Panc1 (cell line): Measurements from ENCODE around the gene ARRDC5. TPM values are rescaled to one million over a fixed set of nuclear protein-coding genes. Genes with fewer than 3 reads are reported as not detected.
"Not testable (repeated sequence)": the region's sequence is repeated elsewhere in the genome, so short reads cannot be mapped to it uniquely, and the experiment has no call there.

Source experiments
- ATAC-seq: fragments of 200-7000 bp; cut with Tn5 transposase; 2 replicates; pipeline ENCODE4 v1.9.1; 2020; ENCODE audit warnings: mild to moderate bottlenecking, moderate library complexity
- BruUV-seq: library from RNA; stranded (reverse); fragments of 400-500 nt; replicated peaks from 2 replicates; lab custom pipeline; 2021; lab: Mats Ljungman, UMichigan
- CTCF ChIA-PET: fragments of 300-600 bp; sonication (Branson Sonifier 250); formaldehyde crosslinking; loops from one replicate; lab custom pipeline; 2022; ENCODE audit warnings: antibody characterized with exemption; lab: Charles Lee
- POLR2A ChIA-PET: fragments of 300-600 bp; sonication (Branson Sonifier 250); formaldehyde crosslinking; loops from one replicate; lab custom pipeline; 2022; ENCODE audit warnings: antibody characterized with exemption; lab: Charles Lee
- DNase-seq: peaks from one replicate; pipeline ENCODE4 v3.0.0-alpha.2; 2010; ENCODE audit warnings: low read depth, low spot score
- H3K27ac ChIP-seq: 2 replicates; pipeline ENCODE4 v1.5.1; 2011; ENCODE audit warnings: mild to moderate bottlenecking, low read length, inconsistent platforms
- H3K27me3 ChIP-seq: fragments of 200-500 bp; sonication (Bioruptor generic); 2 replicates; pipeline ENCODE4 v1.6.0; 2014; ENCODE audit warnings: low read length, inconsistent platforms; ENCODE audit not compliant: control insufficient read depth, insufficient read depth
- H3K36me3 ChIP-seq: fragments of 200-500 bp; sonication (Bioruptor generic); 2 replicates; pipeline ENCODE4 v1.5.1; 2014; ENCODE audit warnings: inconsistent platforms, mild to moderate bottlenecking, low read length, moderate library complexity; ENCODE audit not compliant: control insufficient read depth, insufficient read depth
- H3K4me1 ChIP-seq: 2 replicates; pipeline ENCODE4 v1.5.1; 2011; ENCODE audit warnings: inconsistent platforms, mild to moderate bottlenecking, low read length, moderate library complexity; ENCODE audit not compliant: control insufficient read depth, insufficient read depth
- H3K4me3 ChIP-seq, 2 experiments: 2 replicates each; pipeline ENCODE4 v1.5.1; 2011 to 2012; ENCODE audit warnings: low read depth in 2 of 2, low read length in 2 of 2, mild to moderate bottlenecking in 2 of 2, inconsistent platforms in 1 of 2, moderate library complexity in 1 of 2
- H3K9me3 ChIP-seq: fragments of 200-500 bp; sonication (Bioruptor generic); 2 replicates; pipeline ENCODE4 v1.5.1; 2014; ENCODE audit warnings: low read depth, mild to moderate bottlenecking, inconsistent platforms, low read length, moderate library complexity; ENCODE audit not compliant: control insufficient read depth, insufficient read depth
- CTCF ChIP-seq: fragments of 450-650 bp; IDR thresholded peaks from 2 replicates; pipeline ENCODE4 v1.5.1; 2017; ENCODE audit warnings: mild to moderate bottlenecking
- POLR2AphosphoS5 ChIP-seq: IDR thresholded peaks from 2 replicates; pipeline ENCODE4 v1.6.1; 2012; ENCODE audit warnings: mild to moderate bottlenecking, low read depth, low read length, moderate library complexity
- REST ChIP-seq, 2 experiments: IDR thresholded peaks; 2 replicates each; pipeline ENCODE4 v1.6.1; 2011 to 2012; ENCODE audit warnings: low read depth in 2 of 2, control low read depth in 1 of 2, low read length in 1 of 2, mild to moderate bottlenecking in 1 of 2, moderate library complexity in 1 of 2; ENCODE audit not compliant: insufficient read depth in 1 of 2
- SIN3A ChIP-seq: IDR thresholded peaks from 2 replicates; pipeline ENCODE4 v1.6.1; 2012; ENCODE audit warnings: low read depth, mild to moderate bottlenecking, low read length, moderate library complexity, borderline replicate concordance; ENCODE audit not compliant: insufficient read depth
- TCF7L2 ChIP-seq: IDR thresholded peaks from 2 replicates; pipeline ENCODE4 v1.6.1; 2011; ENCODE audit warnings: mild to moderate bottlenecking, low read depth, low read length, inconsistent platforms
- in situ Hi-C: cut with HindIII; loops from 2 replicates; pipeline ENCODE4 v1.10.0; 2016; ENCODE audit warnings: low sequenced_read_pairs, low pct_unique_long_range_greater_than_20kb
- intact Hi-C: fragments of 100-400 bp; cut with micrococcal nuclease; formaldehyde crosslinking; loops from one replicate; pipeline ENCODE4 v1.10.0; 2022; ENCODE audit not compliant: unreplicated experiment
- total RNA-seq: library from RNA; stranded (reverse); gene quantifications from one replicate; pipeline ENCODE4 v1.2.1, GENCODE V29; 2021; ENCODE audit not compliant: unreplicated experiment

Gene ARRDC5
- total RNA-seq, 1 experiment from 2014 or later = not detected

DNA sequence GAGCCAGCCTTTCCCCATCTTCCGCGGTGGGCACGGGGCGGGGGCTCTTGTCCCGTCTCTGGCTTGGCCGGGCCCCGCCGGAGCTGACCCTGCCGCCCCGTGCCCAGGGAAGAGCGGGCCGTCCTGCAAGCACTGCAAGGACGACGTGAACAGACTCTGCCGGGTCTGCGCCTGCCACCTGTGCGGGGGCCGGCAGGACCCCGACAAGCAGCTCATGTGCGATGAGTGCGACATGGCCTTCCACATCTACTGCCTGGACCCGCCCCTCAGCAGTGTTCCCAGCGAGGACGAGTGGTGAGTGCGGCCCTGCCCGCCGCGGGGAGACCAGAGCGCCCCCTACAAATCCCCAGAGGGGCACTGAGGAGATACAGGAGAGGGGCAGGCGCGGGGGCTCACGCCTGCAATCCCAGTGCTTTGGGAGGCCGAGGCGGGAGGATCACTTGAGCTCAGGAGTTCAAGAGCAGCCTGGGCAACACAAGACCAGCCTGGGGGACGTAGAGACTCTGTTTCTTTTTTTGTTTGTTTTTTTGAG is 39.0 kb upstream of the ARRDC5 start:
- H3K9me3 ChIP-seq, BruUV-seq, H3K27ac ChIP-seq, H3K4me3 ChIP-seq, DNase-seq, H3K36me3 ChIP-seq, intact Hi-C loops, H3K27me3 ChIP-seq, ATAC-seq, H3K4me1 ChIP-seq, POLR2A ChIA-PET, in situ Hi-C loops: not testable (repeated sequence)
- CTCF ChIA-PET = interaction anchor here (1.2 kb wide), 1 partner anchor 90 kb away, joined by 5 read pairs; no protein-coding TSS in a partner anchor

- H3K27ac ChIP-seq = no peak overlapping the region
- H3K9me3 ChIP-seq = no peaks in the 10 kb centered on the region
- in situ Hi-C loops = no loop called here
- BruUV-seq = no TSS peak
- ChIA-PET POLR2A (no interaction called here), CTCF (no interaction called here)
- TF ChIP-seq SIN3A (no peak), POLR2AphosphoS5 (no peak), REST (IDR thresholded peaks at IDR 0.05; ENCODE audit: insufficient read depth in 1 of 2, low read depth in 2 of 2, low read length in 1 of 2) (no peak), TCF7L2 (no peak), CTCF (no peak)
- DNase-seq (no peak), ATAC-seq (no peak)
- no peak overlapping the region for H3K4me3 ChIP-seq
- intact Hi-C loops = no loop called here
- H3K36me3 ChIP-seq = no peaks in the 10 kb centered on the region
- no peaks in the 10 kb centered on the region for H3K4me1 ChIP-seq
- H3K27me3 ChIP-seq = no peaks in the 10 kb centered on the region
Observed at GRCh38 chr19:4939466-4939865, 36.8 kb upstream of the ARRDC5 start.

- H3K4me1 ChIP-seq, DNase-seq, BruUV-seq, ATAC-seq, intact Hi-C loops, POLR2A ChIA-PET, H3K27me3 ChIP-seq, in situ Hi-C loops, H3K27ac ChIP-seq, H3K9me3 ChIP-seq, CTCF ChIA-PET, H3K4me3 ChIP-seq, H3K36me3 ChIP-seq: not testable (repeated sequence)
Observed at GRCh38 chr19:4938461-4938860, 35.8 kb upstream of the ARRDC5 start.
